NOMO-1 treated with dmso at 0.1 percent for 144 hours (cell line): ENCODE results near the gene SYT10.
"Not testable (repeated sequence)": the region's sequence is repeated elsewhere in the genome, so short reads cannot be mapped to it uniquely, and the experiment has no call there.

Experiments used
- DNase-seq: peaks from one replicate; lab custom pipeline; 2025; ENCODE audit not compliant: unreplicated experiment; lab: John Stamatoyannopoulos, UW

SYT10 gene

GRCh38 chr12:33439587-33440011 lies at the start of gene SYT10:
TSS of gene SYT10 (minus strand) at chr12:33439819. CDS start at chr12:33439522, 297 bp downstream.
- no peak for DNase-seq

- DNase-seq = no peak
These were observed 48.4 kb upstream of the SYT10 start for GRCh38 chr12:33488036-33488435.

- no peak for DNase-seq
These were observed 46.4 kb upstream of the SYT10 start for GRCh38 chr12:33486058-33486457.

DNA sequence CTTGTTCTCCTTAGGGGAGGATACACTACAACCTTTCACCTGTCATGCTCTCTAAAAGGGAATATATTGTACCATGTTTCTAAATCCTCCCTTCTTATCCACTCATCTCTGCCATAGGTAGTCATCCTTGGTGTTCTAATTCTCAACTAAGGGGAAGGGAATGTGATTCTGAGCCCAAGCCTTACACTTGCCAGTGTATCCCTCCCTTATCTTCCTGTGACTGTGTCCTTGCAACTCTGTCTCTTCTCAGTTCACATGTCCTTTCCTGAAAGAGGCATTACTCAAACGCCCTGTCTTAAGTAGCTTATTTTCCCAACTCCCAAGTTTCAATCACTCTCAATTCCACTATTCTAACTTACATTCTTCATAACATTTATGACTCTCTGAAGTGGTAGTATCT lies 44.5 kb upstream of the SYT10 start:
- no peak for DNase-seq

- DNase-seq = no peak
These were observed 40.7 kb upstream of the SYT10 start for GRCh38 chr12:33480366-33480765.

GRCh38 chr12:33476058-33476457 lies 36.4 kb upstream of the SYT10 start:
- DNase-seq = no peak

DNA sequence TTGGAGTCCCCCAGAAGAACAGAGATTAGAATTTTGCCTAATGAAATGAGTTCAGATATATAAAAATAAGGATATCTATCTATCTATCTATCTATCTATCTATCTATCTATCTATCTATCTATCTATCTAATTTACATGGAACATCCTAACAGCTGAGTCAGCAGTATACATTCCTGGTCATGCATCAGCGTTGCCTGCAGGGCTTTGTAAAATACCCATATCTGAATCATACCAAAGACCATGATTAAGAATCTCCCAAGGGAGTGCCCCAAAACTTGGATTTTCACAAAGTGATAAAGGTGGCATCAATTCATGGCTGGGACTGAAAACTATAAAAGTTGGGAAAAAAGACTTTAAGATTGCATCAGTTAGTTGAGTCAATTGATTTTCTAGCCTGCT lies 32.7 kb upstream of the SYT10 start:
- DNase-seq = no peak

DNA sequence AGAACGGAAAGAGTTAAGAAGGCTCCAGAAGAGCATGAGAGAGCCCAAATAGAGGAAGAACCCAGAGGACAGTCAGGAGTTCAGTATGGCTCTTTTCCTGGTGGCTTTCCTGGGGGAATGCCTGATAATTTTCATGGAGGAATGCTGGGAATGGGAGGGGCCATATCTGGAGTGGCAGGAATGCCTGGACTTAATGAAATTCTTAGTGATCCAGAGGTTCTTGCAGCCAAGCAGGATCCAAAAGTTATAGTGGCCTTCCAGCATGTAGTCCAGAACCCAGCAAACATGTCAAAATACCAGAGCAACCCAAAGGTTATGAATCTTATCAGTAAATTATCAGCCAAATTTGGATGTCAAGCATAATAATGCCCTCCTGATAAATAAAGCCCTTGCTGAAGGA lies 15.5 kb upstream of the SYT10 start:
- no peak for DNase-seq

DNA sequence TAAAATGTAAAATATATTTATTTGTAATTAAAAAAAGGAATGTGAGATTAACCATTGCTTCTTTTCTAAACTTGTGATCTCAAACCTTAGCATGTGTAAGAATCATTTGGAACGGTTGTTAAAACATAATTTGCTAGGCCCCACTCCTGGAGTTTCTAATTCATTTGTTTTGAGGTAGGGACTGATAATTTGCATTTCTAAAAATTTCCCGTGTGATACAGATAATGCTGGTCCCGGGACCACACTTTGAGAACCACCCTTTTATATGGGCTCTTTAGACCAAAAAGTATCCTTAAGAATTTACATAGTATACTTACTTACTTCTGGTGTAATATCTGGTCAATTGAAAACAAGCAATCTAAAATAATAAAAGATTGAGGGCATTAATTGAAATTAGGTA lies 10.9 kb upstream of the SYT10 start:
- DNase-seq = no peak

DNA sequence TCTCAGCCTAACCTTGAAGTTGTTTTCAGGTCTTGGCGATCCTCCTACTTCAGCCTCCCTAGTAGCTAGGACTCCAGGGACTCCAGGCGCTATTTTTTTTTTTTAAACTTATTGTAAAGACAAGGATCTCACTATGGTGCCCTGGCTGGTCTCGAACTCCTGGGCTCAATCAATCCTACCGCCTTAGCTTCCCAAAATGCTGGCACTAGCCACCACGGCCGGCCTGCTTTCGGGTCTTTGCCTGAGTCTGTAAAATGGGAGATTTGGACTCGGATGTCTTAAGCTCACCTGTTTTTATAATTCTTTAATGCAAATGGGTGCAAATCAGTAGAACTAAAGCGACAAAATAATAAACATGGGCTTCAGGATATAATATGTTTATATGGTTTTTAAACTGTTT lies 858 bp upstream of the SYT10 start:
- DNase-seq = no peak

DNA sequence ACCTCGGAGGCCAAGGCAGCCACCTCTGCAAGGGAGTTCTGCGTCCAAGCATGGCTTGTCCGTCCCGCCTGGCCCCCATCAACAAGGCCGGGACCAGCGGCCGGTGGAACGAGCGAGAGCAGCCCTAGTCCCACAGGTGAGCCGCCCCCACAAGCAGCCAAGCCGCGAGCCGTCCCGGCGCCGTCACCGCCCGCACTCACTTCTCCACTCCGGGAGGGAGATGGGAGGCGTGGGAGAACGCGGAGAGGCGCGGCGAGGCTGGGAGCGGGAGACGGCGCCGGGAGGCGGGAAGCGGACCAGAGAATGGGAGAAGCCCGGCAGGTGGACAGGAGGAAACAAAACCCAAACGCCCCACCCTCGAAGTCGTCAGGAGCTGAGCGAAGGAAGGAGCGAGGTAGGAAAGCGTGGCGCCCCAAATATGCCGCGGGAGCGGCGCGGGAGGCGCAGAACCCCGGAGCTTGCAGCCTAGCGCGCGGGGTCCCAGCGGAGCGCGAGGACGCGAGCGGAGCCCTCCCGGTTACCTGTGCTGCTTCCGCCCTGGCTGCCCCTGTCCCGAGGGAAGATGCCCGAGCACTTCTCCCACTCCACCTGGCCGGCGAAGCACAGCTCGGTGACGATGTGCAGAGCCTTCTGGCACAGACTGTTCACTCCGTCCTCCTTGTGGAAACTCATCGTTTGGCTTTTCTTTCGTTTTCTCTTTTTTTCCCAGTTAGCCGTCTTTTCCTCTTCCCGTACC lies 600 bp downstream of the SYT10 start:
- no peak for DNase-seq

DNA sequence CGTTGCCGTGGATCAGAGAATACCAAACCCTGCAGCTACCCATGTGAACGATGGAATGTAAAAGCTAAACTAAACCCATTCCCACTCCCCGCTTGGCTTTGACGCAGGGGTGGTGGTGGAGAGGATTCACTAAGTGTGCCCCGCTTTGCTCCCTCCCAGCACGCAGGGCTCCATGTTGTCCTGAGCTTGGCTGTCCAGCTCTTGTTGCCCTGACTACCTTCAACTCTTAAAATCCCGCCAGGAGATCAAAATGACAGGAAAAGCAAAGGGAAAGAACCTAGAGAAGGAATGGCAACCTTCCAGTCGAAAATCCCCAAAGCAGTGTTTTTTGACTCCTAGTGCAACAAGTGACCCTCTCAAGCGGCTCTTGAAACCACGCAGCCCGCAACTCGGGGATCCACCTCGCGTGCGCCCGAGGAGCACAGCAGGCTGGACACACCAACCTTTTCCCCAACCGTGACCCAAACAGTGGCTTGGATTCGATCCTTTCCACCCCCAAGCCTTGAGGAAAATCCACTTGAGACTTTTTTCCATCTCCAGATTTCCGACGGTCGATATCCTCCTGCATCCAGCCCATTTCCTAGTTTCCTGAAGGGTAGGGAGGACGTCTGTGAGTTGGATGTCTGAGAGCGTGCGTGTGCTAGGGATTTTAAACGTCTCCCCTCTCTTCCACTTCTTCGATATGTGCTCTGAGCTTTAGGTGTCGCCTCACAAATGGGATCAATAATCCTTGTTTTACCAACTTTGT lies 1.4 kb downstream of the SYT10 start:
- DNase-seq = no peak

DNA sequence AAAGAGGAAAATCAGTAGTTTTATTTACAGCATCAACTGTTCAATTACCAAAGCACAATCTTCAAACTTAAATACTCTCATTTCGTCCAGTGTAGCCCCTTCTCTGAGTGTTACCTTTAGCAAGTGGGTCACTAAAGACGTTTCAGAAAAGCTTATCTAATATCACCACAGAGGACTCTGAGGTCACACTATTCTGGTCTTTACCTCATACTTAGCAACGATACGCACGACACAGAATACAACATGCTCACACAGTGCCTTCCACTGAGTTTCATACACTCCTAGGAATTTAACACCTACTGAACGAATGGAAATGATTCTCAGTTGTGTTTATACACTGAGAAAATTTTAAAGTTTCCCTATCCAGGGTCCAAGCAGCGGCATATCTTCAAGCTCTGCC lies 2.0 kb downstream of the SYT10 start:
- no peak for DNase-seq

DNA sequence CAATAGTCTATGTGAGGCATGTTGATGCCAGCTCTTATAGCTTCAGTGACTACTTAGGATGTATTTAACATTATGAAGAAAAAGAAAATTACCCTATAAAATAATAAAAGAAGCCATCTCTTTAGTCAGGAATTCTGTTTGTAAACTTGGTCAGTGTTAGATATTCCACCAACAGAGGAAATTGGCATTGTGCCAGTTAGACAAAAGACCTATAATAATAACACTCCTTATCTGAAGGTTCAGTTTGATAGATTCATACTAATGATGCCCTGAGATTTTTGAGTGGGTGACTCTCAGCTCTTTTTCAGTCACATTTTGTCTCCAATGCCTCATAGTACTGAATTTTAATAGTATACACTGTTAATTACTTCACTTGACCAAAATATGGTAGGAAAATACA lies 6.6 kb downstream of the SYT10 start:
- DNase-seq = no peak

- DNase-seq = no peak
These were observed 8.0 kb downstream of the SYT10 start for GRCh38 chr12:33431648-33432047.

DNA sequence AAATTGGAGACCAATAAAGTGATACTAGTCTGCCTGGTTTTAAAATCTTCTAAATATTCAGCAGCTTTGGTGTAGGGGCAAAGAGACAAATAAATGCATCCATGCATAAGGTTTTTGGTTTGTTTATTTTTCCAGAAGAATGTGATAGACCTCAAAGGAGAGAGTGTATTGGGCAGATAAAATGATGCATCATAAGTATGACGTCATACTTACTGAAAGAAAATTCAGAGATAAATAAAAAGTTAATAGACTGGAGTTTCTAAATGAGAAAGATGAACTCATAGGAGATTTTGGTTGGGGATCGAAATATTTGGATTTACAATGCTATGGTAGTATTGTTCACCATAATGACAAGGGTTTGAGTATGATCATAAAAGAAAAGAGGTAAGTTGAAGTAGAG lies 10.2 kb downstream of the SYT10 start:
- no peak for DNase-seq

- no peak for DNase-seq
These were observed 12.5 kb downstream of the SYT10 start for GRCh38 chr12:33427071-33427470.

DNA sequence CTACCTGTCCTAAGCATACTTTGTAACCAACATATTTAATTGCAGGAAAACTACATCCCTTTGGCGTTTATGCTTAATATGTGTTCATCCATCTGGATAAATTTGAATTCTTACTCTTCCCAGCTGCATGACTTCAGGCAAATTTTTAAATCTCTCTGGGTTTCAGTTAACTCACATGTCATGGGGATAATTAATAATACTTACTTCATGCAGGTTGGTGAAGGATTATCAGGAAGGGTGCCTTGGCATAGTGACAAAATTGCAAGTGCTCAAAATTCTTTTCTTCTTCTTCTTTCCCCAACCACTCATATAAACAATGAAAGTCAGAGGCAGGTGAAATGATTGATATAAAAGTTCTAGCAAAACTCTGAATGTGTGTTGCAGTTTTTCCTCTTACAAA lies 15.9 kb downstream of the SYT10 start:
- no peak for DNase-seq

GRCh38 chr12:33412410-33412809 lies 27.2 kb downstream of the SYT10 start:
- DNase-seq = not testable (repeated sequence)

DNA sequence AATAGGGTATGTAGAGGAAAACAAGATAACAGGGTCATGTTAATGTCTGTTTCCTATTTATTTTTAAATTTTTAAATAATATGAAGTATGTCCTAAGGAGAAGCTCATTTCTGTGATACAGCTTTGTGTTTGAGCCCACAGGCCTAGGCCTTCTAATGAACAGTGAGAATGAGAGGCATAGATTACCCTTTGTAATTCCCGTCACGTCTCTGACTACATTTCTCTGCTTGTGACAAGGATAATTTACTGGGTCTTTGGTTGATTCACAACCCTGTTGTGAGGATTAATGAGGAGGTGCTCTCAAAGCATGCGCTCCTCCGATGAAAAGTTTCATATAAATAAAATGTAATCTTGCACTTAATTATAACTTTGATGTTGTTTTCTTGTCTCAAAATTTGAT lies 56.1 kb downstream of the SYT10 start:
- no peak for DNase-seq

DNA sequence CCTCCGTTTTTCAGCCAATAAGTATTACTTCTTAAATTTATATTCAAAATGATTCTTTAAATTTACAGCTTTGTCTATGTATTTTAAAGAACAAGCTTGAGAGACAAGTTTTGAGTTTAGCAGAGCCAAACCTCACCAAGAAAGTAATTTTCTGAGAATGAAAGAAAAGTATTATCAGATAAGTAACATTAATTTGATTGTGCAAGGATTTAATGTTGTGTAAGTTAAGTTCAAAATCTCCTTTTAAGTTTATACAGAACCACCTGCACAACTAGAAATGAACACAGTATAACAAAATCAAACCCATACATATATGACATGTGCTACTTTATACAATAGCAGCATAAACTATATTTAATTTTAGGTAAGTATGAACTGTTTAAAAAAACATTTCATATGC lies 63.5 kb downstream of the SYT10 start:
- DNase-seq = no peak

DNA sequence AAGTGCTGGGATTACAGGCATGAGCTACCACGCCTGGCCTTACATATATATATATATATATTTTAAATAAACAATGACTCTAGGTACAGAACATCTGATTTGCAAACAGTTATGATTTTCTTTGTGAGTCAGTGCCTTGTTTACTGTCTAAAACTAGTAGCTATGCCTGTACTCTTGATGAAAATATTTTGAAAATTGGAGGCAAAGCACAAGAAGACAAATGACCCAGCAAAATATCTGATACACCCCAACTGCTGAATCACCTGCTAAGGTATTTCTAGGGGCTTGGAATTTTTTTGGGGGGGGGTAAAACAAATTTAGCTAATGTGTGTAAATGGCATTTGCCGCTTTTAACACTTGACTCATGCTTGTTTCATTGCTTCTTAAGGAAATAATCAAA lies 69.3 kb downstream of the SYT10 start:
- no peak for DNase-seq

- DNase-seq = no peak
These were observed 82.4 kb downstream of the SYT10 start for GRCh38 chr12:33357181-33357580.
